IPS DF 19.7 (cell line): ENCODE results near the gene DOC2B.
"Not testable (repeated sequence)": the region's sequence is repeated elsewhere in the genome, so short reads cannot be mapped to it uniquely, and the experiment has no call there.

Source experiments
- DNase-seq: peaks from one replicate; pipeline ENCODE4 v3.0.0-alpha.2; 2013; ENCODE audit warnings: low read depth, low spot score

Gene DOC2B

DNA sequence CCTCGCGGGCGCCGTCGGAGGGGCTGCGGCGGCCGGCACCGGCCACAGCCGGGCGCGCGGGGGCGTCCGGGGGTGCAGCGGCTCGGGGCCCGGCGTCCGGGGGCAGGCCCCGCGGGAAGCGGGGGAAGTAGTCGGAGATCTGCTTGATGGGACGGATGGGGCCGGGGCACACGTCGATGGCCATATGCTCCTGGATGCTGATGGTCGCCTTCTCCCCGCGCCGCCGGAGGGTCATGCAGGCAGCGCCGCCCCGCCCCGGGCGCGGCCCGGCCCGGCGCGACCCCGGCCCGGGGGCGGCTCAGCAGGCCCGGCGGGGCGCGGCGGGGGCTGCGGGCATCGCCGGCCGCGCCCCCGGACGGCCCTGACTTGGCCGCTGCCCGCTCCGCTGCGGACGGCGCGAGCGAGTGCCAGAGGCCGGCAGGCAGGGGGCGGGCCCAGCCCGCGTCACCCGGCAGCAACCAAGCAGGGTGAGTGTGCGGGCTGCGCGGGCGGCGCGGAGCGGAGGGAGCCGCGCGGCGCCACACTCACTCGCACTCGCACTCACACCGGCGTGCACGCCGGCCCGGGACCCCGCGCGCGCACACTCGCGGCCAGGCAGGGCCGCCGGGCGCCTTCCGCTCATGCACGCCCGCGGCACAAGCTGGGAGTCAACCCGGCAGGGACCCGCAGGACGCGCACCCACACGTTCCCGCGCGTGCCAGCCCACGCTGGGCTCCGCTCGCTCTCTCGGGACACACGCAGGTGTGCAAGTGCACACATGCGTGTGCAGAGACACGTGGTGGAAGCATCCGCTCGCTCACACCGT lies at the start of gene DOC2B:
TSS of gene DOC2B (minus strand) at position 406 of the 805 bp plus-strand sequence. CDS start at position 235, 171 bp downstream.
- no peak for DNase-seq

DNA sequence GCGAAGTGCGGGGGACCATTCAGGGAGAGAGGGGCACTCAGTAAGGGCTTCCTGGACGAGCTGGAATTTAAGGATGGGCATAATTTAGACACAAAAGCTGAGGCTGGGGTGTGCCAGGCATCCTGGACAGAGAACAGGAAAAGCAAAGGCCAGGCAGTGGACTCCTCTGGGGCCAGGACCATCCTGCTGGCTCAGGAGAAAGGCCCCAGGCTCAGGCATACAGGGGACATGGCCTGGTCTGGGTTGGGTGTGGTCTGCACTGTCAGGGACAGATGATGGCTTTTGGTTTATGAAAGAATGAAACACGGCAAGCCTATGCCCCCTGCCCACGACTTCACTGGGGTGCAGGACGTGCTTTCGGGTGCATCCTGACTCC lies 48.9 kb upstream of the DOC2B start:
- no peak for DNase-seq

DNA sequence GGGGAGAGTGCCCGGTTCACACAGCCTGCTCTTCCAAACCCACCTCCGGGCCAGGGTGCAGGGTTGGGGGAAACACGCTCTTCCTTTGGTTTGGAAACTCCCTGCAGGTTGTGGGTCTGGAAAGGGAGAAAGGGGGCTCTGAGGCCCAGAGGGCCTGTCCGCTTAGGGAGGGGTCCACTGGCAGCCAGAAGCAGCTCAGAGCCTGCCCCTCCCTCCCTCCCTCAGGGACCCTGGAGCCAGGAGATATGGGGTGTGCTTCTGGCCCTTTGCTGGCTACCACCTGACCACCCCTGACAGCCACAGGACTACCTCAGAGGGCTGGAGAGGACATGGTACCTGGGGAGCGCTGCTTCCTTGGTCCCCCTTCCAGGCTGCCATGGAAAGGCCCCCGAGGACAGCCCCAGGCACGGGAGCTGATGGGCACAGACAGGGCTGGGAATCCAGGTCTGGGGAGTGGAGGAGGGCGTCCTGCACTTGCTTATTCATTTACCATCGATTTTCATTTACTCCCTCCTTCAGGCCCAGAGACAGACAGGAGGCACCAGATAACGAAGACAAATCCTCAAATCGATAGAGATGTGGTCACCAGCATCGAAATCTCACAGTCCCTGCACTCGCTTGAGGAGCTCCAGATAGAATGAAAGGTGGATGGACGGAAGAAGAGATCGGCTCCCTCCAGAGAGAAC lies 48.4 kb upstream of the DOC2B start:
- no peak for DNase-seq

DNA sequence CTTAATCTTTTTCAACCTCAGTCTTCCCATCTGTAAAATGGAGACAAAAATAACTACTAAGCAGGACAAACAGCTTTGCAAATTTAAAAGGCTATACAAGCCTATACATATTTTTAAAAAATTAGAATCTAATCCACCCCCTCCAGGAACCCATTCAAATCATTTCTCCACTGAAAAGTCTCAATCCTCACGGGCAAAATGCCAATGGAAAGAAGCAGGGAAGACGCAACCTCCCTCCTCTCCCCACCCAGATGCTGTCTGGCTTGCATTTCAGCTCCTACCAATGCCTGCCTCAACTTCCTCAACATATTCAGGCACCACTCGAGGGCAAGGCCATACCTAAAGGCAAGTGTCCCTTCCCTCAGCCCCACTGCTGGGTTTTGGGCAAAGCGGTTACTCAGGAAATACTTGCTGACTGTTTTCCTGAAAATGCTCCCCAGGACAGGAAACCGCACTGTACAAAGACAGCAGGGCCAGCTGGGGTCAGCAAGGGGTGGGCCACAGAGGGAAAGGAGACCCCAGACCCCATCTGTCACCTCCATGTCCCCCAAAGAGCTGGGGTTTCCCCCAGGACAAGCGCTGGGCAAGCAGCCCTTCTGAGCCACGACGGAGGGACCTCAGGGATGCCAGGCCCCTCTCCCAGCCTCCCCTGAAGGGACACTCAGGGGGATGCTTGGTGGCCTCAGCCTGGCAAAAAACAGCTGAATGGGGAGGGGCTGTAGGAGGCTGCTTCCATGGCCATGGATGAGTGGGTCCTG lies 47.7 kb upstream of the DOC2B start:
- DNase-seq, result no peak

DNA sequence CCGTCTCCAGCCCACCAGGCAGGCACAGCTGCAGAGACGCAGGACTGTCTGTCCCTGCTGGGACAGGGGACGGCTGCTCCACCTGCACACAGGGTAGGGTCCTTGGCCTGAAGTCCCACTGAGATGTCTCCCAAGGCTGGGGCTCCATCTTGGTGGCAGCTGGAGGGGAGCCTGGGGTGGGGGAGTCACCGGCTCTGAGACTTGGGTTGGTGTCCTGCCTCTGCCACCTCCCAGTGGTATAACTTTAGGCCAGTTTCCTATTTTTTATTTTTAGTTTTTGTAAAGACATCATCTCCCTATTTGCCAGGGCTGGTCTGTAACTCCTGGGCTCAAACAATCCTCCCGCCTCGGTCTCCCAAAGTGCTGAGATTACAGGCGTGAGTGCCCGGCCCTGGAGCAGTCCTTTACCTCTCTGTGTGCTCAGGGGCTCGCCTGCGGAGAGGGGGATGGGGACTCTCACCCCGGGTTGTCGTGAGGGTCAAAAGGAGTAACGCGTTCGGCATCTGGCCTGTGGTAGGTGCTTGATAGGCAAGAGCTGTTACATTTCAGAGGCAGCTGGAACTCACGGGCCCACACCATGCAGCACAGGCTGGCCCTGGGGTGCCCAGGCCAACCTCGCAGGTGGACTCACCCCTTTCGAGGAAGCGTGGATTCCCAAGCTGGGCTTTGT lies 46.6 kb upstream of the DOC2B start:
- no peak for DNase-seq

DNA sequence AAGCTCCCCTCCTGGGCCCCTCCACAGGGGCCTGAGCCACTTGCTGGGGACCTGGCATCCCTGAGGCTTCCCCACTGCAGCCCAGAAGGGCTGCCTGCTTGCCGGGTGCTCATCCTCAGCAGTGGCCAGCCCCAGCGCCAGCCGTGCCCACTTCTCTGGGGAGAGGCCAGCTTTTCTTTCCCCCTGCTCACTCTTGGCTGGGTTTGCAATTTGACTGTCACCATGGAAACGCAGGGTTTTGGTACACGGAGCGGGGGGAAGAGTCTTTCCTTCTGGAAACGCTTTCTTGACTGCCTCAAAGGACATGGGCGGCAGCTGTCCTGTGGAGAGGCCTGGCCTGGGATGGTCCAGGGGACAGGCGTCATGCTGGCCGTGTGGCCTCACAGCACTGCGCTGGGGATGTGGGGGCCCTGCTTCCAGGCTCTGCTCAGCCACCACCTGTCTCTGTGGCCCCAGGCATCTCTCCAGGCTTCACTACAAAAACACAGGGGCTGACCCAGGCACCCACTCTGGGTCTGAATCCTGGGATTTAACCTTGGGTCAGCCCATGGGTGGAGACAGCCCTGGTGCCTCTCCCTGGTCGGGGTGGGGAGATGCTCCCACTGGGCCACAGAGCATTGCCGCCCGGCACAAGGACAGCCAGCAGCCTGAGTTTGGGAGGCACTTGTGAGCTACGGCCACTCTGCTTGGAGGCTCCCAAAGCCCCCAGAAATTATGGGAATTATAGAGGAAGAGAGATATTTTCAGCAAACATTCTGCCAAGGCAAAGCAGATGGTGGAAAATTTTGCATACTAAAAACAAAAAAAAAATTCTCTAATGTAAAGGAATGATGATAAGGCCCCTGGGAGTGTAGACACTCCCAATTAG lies 45.9 kb upstream of the DOC2B start:
- DNase-seq, result no peak

DNA sequence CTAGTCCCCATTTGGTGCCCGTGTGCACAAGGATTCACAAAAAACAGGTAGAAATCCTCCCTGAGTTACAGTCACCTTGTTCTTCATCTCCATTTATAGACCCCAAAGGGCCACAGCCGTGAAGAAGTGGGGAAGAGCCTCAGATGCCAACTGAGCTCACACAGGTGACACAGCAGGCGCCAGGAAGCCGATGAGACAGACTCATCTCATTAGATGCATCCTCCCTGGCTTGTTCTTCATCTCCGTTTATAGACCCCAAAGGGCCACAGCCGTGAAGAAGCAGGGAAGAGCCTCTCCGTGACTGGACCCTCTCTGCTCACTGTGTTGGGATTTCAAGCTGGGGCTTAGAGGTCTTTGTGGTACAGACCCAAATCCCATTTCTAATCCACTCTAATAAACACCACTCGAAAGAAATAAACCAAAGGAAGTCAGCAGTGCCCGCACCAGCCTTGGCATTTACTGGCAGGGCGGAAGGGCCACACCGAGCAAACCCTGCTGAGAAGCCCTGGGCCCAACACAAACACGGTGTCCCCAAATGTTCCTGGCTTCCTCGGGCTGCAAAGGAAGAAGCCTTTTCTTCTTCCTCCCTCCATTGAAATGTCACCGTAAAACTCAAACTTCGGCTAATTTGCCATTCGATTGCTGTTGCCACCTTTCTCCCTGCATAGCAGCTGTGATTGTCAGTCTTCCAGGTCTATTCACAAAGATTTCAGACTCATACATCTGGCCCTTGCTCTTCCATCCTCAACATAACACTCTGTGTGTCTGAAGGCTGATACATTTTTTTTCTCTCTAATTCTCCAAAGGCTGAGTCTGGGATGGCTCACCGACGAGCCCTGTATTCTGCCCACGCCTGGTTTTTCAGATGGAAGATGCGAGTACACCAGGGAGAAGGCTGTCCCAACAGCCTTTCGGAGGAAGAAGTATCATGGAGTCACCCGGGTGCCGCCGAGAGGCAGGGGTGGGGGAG lies 44.9 kb upstream of the DOC2B start:
- no peak for DNase-seq

DNA sequence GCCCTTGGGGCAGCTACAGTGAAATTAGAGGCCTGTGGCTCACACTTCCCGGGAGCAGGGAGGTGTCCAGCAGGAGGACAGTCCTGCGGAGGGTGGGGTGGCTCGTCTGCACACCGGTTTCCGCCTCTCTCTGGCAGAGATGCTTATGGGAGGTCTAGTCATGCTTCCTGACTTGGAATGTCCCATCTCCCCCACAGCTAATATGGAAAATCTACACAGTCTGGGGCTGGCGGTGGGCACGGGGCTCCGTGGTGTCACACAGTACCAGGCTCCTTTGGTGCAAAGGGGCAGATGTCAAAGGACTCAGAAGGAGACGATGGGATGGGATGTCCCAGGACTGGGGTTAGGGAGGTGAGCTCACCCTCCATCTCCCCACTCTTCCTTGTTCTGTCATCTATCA lies 44.1 kb upstream of the DOC2B start:
- DNase-seq, result no peak

DNA sequence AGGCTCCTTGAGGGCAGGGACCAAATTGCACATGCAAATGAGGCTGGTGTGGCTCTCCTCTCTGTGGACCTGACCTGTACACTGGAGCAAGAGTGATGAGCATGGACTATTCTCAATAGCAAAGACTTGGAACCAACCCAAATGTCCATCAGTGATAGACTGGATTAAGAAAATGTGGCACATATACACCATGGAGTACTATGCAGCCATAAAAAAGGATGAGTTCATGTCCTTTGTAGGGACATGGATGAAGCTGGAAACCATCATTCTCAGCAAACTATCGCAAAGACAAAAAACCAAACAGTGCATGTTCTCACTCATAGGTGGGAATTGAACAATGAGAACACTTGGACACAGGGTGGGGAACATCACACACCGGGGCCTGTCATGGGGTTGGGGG lies 43.1 kb upstream of the DOC2B start:
- DNase-seq, result not testable (repeated sequence)

DNA sequence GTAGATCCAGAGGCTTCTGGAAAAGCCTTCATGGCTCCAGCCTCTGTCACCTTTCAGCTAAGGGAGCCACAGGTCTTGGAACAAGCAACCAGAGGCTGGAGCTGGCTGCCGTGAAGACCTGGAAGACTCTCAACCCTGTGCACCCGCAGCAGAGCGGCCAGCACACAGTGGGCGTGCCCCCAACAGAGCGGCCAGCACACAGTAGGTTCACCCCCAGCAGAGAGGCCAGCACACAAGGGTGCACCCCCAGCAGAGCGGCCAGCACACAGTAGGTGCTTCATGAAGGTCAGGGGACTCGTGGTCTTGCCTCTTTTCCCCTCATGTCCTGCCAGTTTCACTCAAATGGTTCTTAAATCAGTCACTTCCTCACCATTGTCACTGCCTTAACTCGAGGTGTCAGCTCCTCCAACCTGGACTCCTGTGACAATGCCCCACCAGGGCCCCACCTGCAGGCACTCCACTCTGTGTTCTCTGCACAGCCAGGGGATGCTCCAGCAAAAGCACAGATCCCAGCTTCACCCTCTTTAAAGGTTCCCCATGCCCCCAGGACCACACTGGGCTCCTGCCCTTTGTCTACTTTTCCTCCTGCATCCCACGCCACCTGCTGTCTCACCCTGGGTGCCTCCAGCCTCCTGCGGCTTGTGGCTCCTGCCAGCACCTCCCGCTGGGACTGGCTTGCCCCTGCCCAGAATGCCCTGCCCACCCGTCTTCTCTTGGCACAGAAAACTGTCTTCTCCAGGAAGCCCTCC lies 42.4 kb upstream of the DOC2B start:
- no peak for DNase-seq

DNA sequence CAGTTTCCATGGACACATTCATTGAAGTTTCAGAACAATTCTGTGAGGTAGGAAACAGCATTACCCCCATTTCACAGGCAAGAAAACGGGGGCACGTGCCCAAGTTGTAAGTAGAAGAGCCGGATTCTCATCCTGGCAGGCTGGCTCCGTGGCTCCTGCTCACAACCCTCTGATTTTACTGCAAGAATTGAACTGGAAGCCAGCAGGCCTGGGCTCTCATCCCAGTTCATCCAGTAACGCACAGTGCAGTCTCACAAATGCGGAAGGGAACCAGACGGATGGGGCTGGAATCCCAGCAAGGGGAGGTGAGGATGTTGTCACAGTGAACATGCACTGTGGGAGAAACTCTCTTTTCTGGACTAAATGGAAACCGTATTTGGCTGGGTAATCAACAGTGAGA lies 40.7 kb upstream of the DOC2B start:
- no peak for DNase-seq

DNA sequence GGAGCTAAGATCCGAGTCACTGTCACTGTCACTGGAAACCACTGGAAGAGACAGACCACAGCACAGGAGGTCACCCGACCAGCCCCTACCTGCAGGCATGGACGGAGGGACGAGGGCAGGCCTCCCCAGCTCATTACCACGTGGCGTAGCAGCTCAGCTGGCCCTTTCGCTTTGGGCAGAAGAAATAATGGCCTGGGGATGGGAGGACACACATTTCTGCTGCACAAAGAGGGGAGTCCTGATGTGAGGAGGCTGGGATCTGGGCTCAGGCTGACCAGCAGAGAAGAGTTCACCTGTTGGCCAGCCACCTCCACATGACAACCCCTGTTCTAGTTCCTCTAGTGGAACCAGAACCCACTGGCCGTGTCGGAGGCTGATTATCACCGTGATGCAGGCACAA lies 38.2 kb upstream of the DOC2B start:
- DNase-seq, result no peak

DNA sequence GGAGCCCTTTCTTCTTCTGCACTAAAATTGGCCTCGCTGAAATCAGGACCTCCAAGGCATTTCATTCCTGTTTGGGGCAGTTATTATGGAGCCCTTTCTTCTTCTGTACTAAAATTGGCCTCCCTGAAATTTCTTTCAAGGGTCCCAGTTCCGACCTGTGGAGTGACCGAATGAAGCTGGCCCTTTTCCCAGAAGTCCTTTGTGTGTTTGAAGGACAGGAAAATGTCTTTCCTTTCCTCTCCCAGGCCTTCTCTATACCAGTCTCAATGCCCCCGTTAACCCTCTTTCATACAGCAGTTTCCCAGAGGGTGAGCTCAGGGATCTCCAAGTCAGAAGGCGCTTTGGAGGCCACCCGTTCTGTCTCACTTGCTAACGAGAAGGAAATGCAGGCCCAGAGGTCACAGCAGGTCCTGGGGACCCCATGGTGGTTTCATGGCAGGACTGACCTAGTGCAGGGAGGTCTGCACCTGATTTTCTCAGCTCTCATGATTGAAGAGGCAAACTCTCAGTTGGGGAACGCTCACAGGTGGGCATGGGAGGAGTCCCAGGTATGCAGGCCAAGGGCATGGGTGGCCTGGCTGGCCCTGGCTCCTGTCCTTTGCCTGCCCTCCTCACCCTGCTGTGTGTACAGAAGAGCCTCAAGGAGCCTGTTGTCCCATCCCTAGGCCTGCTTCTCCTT lies 37.1 kb upstream of the DOC2B start:
- DNase-seq, result no peak

DNA sequence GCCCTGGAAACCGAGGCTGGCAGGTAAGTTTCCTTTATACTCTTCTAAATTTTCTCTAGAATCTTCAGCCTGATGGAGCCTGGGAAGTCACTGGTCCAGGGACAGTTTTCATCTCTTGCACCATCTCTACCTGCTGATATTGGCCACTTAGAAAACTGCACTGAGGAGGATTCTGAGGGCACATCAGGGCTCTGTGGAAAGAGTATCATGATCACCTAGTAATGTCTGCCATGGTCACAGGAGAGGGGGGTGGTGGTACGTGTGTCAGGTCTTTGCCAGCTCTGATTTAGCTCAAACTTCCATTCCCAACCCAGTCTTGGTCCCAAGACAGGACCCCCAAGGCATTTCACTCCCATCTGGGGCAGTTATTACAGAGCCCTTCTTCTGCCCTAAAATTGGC lies 35.2 kb upstream of the DOC2B start:
- no peak for DNase-seq

DNA sequence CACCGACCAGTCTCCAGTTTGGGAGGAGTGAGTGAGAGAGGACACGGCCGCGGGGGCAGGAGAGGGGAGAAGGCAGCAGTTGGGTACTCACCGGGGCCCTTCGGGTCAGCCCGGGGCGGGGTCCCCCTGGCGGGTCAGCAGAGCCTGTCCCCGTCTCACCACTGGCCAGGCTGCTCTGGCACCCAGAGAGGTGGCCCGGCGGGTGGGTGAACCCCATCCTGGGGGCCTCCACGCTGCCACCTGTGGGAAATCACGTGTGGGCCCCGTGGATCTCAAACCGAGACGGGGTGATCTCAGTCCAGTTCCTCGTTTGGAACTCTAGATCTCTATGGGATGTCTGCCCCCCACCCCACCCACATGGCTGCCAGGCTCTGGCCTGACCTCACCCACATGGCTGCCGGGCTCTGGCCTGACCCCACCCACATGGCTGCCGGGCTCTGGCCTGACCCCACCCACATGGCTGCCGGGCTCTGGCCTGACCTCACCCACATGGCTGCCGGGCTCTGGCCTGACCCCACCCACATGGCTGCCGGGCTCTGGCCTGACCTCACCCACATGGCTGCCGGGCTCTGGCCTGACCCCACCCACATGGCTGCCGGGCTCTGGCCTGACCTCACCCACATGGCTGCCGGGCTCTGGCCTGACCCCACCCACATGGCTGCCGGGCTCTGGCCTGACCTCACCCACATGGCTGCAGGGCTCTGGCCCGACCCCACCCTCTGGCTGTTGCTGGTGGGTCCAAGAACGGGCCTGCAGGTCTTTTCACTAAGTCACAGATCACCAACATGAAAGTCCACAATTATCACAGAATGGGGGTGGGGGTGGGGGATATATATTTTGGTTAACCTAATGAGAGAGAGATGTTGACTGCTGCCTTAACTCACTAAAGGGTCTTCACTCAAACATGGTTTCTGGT lies 34.4 kb upstream of the DOC2B start:
- DNase-seq, result not testable (repeated sequence)

DNA sequence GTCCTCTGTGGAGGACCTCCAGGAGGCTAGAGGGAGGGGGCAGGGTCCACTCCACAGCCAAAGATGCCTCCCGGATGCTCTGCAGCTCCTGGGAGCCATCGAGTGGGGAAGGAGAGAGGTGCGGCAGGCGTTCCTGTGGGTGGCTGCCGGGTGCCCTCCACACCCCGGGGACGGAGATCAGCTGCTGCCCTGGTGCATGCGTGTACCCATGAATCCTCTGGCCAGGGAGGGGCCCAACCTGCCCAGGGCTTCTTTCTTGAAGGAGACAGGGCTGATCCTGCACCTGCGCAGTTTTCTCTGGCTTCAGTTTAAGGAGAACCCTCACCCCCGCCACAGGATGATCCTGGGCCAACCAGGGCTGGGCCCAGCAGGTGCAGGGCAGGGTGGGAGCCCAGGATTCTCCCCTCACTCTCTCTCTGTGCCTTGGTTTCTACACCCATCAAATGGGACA lies 33.5 kb upstream of the DOC2B start:
- DNase-seq, result no peak
